Measurements from ENCODE around the gene CNIH3. TPM values are rescaled to one million over a fixed set of nuclear protein-coding genes. Genes with fewer than 3 reads are reported as not detected.

CNIH3 gene
- total RNA-seq, 1 experiment from 2014 or later, result 4.2 TPM

DNA sequence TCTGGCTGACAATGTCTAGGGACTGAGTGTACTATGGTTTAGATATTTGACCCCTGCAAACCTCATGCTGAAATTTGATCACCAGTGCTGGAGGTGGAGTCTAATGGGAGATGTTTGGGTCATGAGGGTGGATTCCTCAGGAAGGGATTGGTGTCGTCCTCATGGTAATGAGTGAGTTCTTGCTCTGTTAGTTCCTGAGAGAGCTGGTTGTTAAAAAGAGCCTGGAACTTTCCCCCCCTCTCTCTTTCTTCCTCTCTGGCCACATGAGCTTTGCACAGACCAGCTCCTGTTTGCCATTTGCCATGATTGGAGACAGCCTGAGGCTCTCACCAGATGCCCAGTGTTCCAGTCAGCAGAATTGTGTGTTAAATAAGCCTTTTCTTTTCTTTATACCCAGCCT lies 36.6 kb upstream of the CNIH3 start:
- Histone ChIP-seq H4K91ac (ENCODE audit: insufficient read length, low read depth, low read length) (no peak overlapping the region), H3K56ac (ENCODE audit: insufficient read length, low read depth, low read length) (no peak overlapping the region), H3K27ac (ENCODE audit: insufficient read length, low read depth, low read length) (no peak overlapping the region), H2BK5ac (ENCODE audit: insufficient read length, low read length) (no peak overlapping the region), H2AFZ (ENCODE audit: low read length) (no peak overlapping the region), H4K20me1 (ENCODE audit: control insufficient read depth, insufficient read depth, insufficient read length) (no peaks in the 10 kb centered on the region), H3K4me1 (ENCODE audit: insufficient read depth, low read length) (no peaks in the 10 kb centered on the region), H2BK12ac (ENCODE audit: insufficient read length, low read depth, low read length) (no peak overlapping the region), H3K14ac (ENCODE audit: insufficient read depth, low read length) (no peak overlapping the region), H2BK20ac (ENCODE audit: low read depth, low read length, poor library complexity, severe bottlenecking) (no peak overlapping the region), H3K4ac (ENCODE audit: low read depth, low read length) (no peak overlapping the region), H3K9me3 (ENCODE audit: control insufficient read depth, low read depth, low read length) (no peaks in the 10 kb centered on the region), H3T11ph (ENCODE audit: low read length) (no peak overlapping the region), H2AK5ac (ENCODE audit: insufficient read length, low read length) (no peak overlapping the region), H3K18ac (ENCODE audit: insufficient read length, low read depth, low read length) (no peak overlapping the region), H3K4me2 (ENCODE audit: insufficient read depth, insufficient read length, low read length) (no peak overlapping the region), H3K23ac (ENCODE audit: insufficient read length, low read depth, low read length) (no peak overlapping the region), H3K27me3 (ENCODE audit: insufficient read depth, low read length) (no peaks in the 10 kb centered on the region), H2BK15ac (ENCODE audit: low read depth, low read length) (no peak overlapping the region), H3K79me2 (ENCODE audit: insufficient read depth, low read length) (no peaks in the 10 kb centered on the region), H4K5ac (ENCODE audit: insufficient read length, low read depth, low read length) (no peak overlapping the region), H4K8ac (replicated peaks; ENCODE audit: insufficient read length, low read depth, low read length) (no peak overlapping the region), H3K23me2 (ENCODE audit: insufficient read length, low read depth, low read length, poor library complexity, severe bottlenecking) (no peaks in the 10 kb centered on the region), H2BK120ac (ENCODE audit: low read depth, low read length, poor library complexity, severe bottlenecking) (no peak overlapping the region), H3K79me1 (ENCODE audit: insufficient read depth, low read depth, low read length, poor library complexity, severe bottlenecking) (no peaks in the 10 kb centered on the region), H3K9ac (ENCODE audit: extremely low read depth, insufficient read length, low read length) (no peak overlapping the region)
- Mint-ChIP-seq H3K36me3 (ENCODE audit: insufficient read depth in 1 of 3, low read depth in 3 of 3) (peaks cover 6 to 9% (median 8%) of the 10 kb centered on the region in 3 experiments), H3K4me1 (peaks cover 16 to 20% of the 10 kb centered on the region in 2 experiments), H3K27ac (no peak overlapping the region), H3K27me3 (ENCODE audit: low read depth) (peaks cover 3% of the 10 kb centered on the region), H3K9me3 (peaks cover 9 to 15% of the 10 kb centered on the region in 2 experiments; a peak in 4 of 5 replicates), H3K4me3 (no peak overlapping the region)
- TF ChIP-seq, protein P1, sequence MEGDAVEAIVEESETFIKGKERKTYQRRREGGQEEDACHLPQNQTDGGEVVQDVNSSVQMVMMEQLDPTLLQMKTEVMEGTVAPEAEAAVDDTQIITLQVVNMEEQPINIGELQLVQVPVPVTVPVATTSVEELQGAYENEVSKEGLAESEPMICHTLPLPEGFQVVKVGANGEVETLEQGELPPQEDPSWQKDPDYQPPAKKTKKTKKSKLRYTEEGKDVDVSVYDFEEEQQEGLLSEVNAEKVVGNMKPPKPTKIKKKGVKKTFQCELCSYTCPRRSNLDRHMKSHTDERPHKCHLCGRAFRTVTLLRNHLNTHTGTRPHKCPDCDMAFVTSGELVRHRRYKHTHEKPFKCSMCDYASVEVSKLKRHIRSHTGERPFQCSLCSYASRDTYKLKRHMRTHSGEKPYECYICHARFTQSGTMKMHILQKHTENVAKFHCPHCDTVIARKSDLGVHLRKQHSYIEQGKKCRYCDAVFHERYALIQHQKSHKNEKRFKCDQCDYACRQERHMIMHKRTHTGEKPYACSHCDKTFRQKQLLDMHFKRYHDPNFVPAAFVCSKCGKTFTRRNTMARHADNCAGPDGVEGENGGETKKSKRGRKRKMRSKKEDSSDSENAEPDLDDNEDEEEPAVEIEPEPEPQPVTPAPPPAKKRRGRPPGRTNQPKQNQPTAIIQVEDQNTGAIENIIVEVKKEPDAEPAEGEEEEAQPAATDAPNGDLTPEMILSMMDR (conservative IDR thresholded peaks at IDR 0.05), result no peak
- no peak for DNase-seq
- no CpG with 5 or more reads among the region's 1 CpG for WGBS (ENCODE audit: extremely low coverage, insufficient read length, low lambda C conversion rate)
